ENCODE data around the gene AQP12B.

GRCh38 chr2:240632306-240632721, 50.4 kb downstream of the AQP12B start:
- TF ChIP-seq GATA3 (IDR thresholded peaks at IDR 0.05; ENCODE audit: low read depth, low read length) (no peak), GATA2 (IDR thresholded peaks at IDR 0.05; ENCODE audit: low read depth, low read length) (no peak)

Data from SH-SY5Y (cell line).